Jurkat, Clone E6-1 (cell line): Measurements from ENCODE around the gene CARTPT. TPM values are rescaled to one million over a fixed set of nuclear protein-coding genes. Genes with fewer than 3 reads are reported as not detected.

ENCODE experiments used
- DNase-seq: peaks from one replicate; pipeline ENCODE4 v3.0.0-alpha.2; 2011; ENCODE audit warnings: low read depth, low spot score
- H3K4me3 ChIP-seq: 2 replicates; pipeline ENCODE4 v1.5.1; 2011; ENCODE audit warnings: mild to moderate bottlenecking, low read length, control low read depth, moderate library complexity
- polyA plus RNA-seq: library from polyadenylated mRNA; unstranded; fragments of >200 nt; gene quantifications from one replicate; pipeline ENCODE4 v1.2.1, GENCODE V29; 2012; ENCODE audit warnings: missing spikeins; ENCODE audit not compliant: insufficient read length, insufficient read depth

The CARTPT gene
- polyA plus RNA-seq: not detected

DNA sequence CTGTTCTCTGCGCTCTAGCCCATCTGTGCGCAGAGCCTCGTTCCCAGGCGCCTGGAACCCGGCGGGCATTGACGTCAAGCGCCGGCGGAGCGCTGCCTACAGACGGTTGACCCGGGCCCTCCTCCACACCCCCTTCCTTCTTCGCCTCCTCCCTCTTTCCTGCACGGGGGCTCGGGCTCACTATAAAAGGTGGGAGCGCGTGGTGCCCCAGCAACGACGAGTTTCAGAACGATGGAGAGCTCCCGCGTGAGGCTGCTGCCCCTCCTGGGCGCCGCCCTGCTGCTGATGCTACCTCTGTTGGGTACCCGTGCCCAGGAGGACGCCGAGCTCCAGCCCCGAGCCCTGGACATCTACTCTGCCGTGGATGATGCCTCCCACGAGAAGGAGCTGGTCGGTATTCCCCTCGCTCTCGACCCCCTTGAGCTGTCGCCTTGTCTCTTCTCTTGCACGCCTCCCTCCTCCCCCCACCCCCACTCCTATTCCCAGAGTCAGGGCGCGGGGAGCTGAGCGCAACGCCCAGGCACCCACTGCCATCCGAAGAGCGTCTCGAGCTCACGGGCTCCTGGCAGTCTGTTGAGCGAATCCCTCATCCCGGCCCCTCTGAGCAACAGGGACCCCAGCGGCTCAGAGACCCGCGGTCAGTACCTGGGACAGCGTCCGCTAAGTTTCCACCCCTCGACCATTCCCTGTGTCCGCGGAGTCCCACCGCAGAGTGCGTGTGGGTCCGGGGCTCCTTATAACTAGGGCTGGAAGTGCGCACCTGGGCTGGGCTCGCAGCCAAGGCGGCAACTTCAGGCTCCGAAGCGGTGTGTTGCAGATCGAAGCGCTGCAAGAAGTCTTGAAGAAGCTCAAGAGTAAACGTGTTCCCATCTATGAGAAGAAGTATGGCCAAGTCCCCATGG lies at the start of gene CARTPT:
Gene CARTPT (plus strand): TSS at position 213 of the 902 bp plus-strand sequence. CDS start 19 bp downstream, at position 232.
- no peak within 1 kb of the TSS for H3K4me3 ChIP-seq
- no peak for DNase-seq

DNA sequence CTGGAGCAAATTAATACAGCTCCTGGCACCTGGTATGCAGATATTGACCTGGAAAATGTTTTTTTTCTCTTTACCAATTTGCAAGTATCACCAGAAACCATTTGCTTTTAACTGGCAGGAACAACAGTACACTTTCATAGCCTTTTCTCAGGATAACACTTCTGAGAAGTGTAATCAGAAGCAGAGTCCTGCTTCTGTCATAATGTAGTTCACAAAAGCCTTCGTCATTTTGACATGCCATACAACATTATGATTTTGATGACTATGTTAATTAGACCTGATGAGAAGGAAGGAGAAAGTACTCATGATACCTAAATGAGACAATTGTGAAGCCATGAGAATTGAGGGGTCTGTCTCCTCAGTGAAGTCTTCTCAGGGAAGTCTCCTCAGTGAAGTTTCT lies 41.1 kb upstream of the CARTPT start:
- H3K4me3 ChIP-seq: no peak overlapping the region
- no peak for DNase-seq

DNA sequence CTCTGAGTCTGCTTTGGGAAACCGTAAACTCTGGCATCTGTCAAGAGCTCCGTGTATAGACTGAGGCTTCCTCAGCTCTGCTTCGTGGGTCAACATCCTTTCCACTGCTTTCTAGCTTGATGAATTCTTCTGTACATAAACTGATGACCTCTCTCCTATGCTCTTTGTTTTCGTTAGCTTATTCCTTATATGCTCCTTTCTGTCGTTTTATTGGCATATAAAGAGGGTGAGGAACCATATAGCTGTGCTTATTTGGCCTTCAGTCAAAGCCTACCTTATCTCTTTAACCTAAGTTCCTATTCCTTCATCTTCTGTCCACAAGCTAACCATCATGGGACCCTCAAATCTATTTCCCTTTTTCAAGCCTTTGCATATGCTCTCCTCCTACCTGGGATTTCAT lies 39.4 kb upstream of the CARTPT start:
- no peak for DNase-seq
- H3K4me3 ChIP-seq: no peak overlapping the region

DNA sequence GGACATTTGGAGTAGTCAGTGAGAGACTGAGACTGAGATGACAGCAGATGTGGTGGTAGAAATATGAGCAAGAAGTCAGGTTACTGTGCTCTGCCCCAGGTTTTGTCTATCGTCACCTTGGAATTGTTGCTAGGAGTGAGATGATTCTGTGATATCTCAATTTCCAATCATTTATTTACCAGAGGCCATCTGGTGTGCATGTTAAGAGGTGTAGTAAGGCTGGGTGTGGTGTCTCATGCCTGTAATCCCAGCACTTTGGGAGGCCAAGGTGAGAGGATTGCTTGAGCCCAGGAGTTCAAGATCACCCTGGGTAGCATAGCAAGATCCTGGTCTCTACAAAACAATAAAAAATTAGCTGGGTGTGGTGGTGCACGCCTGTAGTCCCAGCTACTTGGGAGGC lies 38.6 kb upstream of the CARTPT start:
- H3K4me3 ChIP-seq: no peak overlapping the region
- DNase-seq: no peak

DNA sequence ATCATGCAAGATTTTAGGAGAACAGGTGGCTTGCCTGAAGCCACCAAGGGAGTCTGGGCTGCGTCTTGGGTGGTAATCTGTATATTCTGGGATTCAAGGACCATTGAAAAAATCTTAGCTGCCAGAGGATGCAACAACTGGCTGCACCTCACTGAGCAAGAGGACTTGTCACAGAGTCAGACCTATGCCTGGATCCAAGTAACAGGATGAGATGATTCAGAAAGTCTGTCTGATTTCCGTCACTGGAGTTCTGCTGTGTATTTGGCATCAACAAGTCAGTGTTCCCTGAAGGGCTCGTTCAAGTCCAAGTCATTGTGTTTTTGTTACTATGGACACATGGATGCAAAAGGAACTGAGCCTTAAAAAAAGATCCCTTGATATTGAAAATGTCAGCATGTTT lies 37.8 kb upstream of the CARTPT start:
- DNase-seq: no peak
- H3K4me3 ChIP-seq: no peak overlapping the region

DNA sequence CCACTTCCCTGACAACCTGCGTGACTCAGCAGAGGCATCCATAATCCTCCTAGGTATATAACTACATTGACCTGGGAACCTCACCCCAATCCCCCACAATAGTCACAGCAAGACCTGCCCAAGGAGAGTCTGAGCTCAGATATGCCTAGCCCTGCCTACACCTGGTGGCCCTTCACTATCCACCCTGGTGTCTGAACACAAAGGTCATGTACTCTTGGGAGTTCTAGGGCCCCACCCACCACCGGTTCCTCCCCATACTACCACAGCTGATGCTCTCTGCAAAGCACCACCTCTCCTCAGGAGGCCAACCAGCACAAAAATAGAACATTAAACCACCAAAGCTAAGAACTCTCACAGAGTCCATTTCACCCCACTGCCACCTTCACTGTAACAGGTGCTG lies 34.8 kb upstream of the CARTPT start:
- no peak for DNase-seq

DNA sequence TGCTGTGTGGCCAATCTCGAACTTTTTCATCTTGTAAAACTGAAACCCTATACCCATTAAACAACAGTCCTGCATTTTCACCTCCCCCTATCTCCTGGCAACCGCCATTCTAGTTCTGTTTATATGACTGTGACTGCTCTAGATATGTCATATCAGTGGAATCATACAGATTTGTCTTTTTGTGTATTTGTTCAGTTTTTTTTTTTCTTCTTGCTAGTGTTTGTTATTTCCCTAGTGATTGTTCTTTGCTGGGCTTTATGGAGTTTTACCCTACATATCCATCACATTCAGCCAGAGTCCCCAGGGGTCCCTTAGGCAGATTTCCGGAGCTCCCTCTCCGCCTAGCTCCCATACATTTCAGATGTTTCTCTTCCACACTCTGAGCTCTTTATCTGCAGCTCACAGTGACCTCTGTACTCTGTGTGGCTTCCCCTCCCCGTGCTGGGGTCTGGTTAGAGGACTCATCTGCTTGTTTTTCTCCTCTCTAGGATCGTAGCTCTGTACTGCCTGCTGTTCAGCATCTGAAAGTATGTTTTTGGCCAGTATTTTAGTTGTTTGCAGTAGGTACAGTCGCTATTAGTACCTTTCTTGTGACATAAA lies 25.1 kb upstream of the CARTPT start:
- no peak for DNase-seq
- H3K4me3 ChIP-seq: no peak overlapping the region

More for the DNA sequence above, 34.8 kb upstream of the CARTPT start:
- no peak overlapping the region for H3K4me3 ChIP-seq

DNA sequence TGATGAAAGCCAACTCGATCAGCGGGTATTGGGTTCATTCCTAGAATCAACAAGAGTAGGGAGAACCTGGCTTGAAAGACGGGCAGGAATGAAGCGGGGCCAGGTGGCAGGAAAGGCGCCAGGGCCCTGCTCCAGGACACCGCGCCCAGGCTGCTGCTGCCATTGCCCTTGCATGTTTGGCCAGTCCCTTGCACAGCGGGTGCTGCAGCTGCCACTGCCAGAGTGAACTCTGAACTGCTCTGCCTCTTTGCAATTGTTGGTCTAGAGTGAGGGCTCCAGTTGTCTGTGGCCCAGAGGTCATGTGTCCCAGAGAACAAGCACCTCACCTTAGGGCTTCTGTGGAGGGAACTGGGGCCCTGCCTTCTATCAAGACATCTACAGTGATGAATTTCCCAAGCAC lies 24.0 kb upstream of the CARTPT start:
- DNase-seq: no peak
- no peak overlapping the region for H3K4me3 ChIP-seq

DNA sequence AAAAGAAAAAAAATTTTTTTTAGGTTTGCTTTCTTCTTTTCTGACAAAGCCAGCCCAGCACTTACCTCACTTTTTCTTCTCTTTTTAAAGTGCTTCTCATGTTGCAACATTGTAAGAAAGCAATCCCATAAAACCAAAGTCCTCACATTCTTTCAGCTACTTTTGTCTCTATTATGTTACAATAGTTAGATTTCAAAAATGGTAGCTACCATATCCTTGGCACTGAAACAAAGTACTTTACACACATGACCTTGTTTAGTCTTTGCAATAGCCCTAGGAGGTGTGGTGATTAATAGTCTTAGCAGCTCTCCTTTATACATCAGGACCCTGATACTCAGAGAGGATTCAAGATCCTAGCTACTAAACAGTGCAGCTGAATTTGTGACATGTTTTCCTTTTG lies 23.5 kb upstream of the CARTPT start:
- H3K4me3 ChIP-seq: no peak overlapping the region
- no peak for DNase-seq

DNA sequence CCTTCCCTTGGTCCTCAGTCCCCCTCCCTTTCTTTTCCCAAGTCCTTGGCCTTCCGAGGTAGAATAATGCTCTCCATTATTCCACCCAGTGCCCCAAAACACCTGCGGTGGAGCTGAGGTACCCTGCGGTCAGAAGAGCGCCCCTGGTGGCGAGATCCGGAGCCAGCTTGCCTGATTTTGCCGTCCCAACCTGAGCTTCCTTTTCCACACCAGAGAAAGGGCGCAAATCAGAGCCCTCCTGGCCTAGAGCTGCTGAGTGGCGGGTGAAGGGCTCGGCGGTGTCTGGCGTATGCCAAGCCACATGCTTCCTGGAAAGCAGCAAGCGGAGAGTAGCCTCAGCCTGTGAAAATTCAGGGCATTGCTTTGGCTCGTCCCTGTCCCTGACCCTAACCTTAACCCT lies 21.1 kb upstream of the CARTPT start:
- DNase-seq: no peak
- no peak overlapping the region for H3K4me3 ChIP-seq

DNA sequence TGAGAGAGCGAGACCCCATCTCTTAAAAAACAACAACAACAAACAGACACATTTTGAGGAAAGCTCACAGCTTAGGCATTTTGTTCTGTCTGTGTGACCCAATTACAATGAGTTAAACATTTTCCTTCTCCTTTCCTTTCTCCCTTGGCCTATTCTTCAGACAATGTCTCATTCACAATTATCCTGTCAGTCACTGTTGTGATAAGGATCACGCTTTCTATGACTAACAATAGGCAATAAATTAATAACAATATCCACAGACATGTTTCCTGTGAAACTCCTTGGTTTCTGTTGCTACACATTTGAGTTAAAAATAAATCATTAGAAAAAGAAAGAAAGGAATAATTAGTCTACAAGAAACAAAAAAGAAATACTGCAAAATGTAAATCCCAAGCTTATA lies 19.8 kb upstream of the CARTPT start:
- no peak for DNase-seq
- no peak overlapping the region for H3K4me3 ChIP-seq

DNA sequence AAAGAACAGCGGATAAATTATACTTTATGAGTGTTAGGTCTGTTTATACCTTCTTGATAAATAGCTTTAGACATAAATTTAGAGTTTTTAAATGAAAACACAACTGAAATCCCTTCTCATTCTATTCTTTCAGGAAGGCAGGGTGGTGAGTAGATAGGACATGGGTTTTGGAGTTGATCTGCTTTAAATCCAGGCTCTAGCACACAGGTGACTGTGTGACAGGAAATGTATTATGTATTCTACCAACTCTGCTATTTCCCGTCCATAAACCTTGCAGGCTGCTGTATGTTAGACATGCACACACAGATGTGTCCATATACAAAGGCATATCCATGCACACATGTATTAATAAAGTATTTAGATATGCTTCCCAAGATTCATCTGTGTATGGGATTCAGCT lies 19.3 kb upstream of the CARTPT start:
- H3K4me3 ChIP-seq: no peak overlapping the region
- DNase-seq: no peak

DNA sequence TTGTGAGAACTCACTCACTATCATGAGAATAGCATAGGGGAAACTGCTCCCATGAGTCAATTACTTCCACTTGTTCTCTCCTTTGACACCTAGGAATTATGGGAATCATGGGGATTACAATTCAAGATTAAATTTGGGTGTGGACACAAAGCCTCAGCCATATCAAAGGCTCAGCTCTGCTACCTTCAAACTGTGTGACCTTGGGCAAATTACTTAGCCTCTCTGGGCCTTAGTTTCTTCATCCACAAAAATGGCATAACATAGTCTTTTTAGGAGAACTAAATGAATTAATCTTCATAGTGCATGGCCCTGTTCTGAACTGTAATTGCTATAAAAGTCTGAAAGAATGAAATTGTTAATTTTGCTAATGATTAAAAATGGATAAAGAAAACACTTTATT lies 18.3 kb upstream of the CARTPT start:
- no peak for DNase-seq
- no peak overlapping the region for H3K4me3 ChIP-seq

DNA sequence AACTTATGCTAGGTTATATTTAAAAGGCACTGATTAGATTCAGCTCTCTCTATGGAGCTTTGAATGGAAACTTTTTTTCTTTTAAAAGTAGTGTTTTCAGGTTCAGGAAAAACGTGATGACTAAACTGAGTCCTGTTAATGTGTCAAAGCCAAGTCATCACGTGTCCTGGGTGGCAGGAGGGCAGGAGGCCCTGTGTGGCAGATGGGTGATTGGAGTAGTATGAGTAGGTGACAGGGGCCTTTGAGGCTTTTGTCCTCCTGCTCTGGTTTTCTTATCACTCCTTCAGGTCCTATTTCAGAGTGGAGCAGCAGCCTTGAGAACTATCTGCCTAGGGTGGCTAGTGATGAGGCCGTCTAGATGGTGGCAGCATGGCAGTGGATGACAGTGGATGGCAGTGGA lies 17.7 kb upstream of the CARTPT start:
- DNase-seq: no peak

DNA sequence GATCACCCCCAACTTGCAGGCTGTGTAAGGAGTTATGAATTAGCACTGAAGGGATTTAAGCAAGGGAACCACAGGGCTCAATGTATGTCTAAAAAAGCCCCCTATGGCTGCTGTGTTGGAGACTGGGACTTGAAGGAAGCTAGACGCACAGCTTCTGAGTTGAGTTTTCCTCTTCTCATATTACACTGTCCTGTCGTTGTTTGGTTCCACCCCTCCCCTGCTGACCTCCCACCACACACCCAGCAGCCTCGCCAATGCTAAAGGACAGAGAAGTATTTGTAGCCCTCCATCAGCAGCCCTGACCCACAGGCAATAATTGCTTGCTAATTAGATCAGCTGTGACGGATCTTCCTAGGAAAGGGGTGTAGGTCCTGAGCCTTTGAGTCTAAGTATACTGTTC lies 15.1 kb upstream of the CARTPT start:
- no peak overlapping the region for H3K4me3 ChIP-seq
- DNase-seq: no peak

More for the DNA sequence above, 17.7 kb upstream of the CARTPT start:
- H3K4me3 ChIP-seq: no peak overlapping the region

DNA sequence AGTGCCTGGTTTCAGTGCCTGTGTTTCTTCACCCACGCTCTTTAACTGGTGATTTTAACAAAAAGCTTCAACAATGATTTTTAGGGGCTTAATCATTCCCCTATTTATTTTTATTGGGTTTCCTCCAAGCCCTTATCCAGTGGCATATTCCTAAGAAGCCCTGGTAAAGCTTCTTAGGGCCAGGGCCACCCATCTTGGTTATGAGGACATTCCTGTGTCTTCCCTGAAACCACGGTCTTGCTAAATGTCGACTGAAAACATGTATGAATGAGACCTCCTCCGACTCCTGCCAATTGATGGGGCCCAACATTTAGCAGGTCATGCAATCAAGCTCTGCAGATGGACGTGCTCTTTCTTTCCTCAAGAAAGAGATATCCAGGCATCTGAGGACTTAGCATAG lies 13.7 kb upstream of the CARTPT start:
- H3K4me3 ChIP-seq: no peak overlapping the region
- no peak for DNase-seq

DNA sequence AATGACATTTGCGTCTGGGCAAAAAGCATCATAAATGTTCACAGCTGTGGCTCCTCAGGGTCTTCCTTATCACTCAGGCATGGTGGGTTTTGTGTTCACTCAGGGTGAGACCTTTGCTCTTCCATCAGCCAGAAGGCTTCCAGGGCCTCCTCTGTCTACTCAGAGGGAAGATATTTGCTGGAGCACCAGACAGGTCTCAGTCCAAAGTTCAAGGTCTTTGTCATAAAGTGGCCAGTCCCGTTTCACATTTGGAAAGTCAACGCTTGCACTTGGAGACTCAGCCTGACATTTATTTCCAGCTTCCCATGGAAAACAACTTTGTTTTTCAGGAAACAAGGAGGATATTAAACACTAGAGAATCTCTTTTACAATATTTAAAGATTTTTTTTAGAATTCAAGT lies 12.2 kb upstream of the CARTPT start:
- no peak overlapping the region for H3K4me3 ChIP-seq
- DNase-seq: no peak

DNA sequence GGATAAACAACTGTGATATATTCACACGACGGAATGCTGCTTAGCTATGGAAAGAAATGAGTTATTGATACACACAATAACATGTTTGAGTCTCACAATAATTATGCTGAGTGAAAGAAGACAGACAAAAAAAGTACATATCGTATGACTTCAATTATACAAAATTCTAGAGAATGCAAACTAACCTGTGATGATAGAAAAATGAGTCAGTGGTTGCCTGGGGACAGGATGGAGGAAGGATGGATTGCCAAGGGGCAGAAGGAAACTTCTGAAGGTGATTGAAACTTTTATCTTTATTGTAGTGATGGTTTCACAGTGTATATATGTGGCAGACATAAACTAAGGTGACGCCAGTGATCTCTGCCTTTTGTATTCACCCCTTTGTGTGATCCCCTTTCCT lies 7.5 kb upstream of the CARTPT start:
- no peak overlapping the region for H3K4me3 ChIP-seq
- no peak for DNase-seq

DNA sequence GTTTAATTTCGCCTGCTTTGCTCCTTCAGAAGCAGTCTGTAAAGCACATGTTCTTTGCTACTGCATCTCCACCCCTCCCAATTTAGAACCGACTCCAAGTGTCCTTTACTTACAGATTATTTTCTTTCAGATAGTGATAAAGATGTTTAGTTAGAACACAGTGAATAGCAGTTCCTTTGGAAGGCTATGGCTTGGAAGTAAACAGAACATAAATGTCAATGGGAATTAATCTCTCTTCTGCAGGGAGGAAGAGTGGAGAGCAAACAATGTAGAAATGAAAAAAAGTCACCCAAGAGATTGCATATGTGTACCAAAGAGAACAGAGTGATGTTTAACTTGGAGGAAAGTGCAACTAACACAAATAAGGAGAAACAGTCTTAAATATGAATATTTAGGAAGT lies 4.2 kb upstream of the CARTPT start:
- H3K4me3 ChIP-seq: no peak overlapping the region
- DNase-seq: no peak

DNA sequence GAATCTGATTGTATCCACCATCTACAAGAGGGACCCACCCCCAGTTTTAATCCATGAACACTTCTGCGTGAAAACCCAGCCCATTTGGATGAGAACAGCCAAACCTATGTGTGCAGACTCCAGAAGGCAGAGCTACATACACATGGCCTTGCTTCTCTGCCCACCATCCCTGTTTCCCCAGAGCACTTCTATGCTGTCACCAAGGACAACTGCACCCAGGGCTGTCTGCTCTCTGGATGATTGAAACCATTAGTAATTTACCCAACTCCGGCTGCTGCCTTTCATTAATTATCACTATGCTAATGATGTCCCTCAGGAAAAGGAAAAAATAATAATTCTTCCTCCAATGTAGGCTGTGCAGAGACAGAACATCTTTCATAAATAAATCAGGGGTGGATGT lies 8.9 kb downstream of the CARTPT start:
- no peak overlapping the region for H3K4me3 ChIP-seq

DNA sequence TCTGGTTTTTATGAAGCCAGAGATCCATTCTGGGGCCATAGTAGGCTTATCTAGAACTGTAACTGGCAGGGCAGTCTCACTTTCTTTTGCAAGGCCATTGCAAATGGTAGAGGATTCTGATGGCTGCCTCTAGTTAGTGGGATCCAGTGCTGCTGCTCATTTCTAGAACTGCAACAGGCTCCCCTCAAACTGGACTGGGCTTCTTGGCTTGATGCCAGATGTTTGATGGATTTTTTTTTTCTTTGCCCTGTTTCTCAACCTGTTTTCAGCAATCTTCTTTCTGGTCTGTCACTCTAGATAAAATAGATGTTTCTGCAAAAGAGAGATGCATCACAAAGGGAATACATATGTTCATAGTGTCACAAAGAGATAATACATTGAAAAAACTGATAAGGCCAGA lies 11.9 kb downstream of the CARTPT start:
- DNase-seq: no peak
- no peak overlapping the region for H3K4me3 ChIP-seq

More for the DNA sequence above, 8.9 kb downstream of the CARTPT start:
- DNase-seq: no peak
